ENCODE measurements around the gene ARFGEF2. TPM values are rescaled to one million over a fixed set of nuclear protein-coding genes. Genes with fewer than 3 reads are reported as not detected.
"Not testable (repeated sequence)": the region's sequence is repeated elsewhere in the genome, so short reads cannot be mapped to it uniquely, and the experiment has no call there.

ARFGEF2 gene
- total and polyA plus RNA-seq, 3 experiments from 2014 or later, result 9.5 to 37.6 (median 36.6) TPM

DNA sequence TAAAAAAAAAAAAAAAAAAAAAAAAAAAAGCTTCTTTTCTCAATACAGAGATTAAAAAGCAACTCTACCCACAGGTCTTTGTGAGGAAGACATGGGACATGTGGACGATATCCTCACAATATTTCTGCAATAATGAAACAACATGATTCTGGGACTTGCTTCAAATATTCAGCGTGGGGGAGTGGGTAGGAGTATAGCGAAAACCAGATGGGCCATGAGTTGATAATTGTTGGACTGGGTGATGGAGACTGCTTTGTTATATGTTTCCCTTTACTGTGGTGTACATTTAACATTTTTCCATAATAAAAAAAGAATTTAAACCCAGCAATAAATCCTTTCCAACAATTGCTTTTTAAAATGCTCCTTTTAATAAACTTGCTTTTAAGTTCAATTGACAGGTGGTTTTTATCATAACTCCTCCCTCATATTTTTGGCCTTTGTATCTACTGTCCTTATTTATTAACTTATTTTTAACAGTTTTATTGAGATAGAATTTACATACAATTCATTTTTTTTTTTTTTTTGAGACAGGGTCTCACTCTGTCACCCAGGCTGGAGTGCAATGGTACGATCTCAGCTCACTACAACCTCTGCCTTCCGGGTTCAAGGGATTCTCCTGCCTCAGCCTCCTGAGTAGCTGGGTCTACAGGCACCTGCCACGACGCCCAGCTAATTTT is 40.4 kb upstream of the ARFGEF2 start:
- DNase-seq, result no peak
- no peak overlapping the region for H3K4me3 ChIP-seq (ENCODE audit: low read length)
- Mint-ChIP-seq H3K4me1 (no peaks in the 10 kb centered on the region), H3K27me3 (peaks cover 0 to 1% of the 10 kb centered on the region in 2 donors), H3K4me3 (no peak overlapping the region), H3K27ac (no peak overlapping the region), H3K9me3 (no peaks in the 10 kb centered on the region), H3K36me3 (no peaks in the 10 kb centered on the region)
- no peak overlapping the region for H3K27ac ChIP-seq (ENCODE audit: low read depth, low read length)
- H3K36me3 ChIP-seq (ENCODE audit: insufficient read depth, low read length), result no peaks in the 10 kb centered on the region
- POLR2A ChIA-PET, result interaction anchor here (0.6 kb wide), 1 partner anchor 217 kb away, joined by 3 read pairs; no protein-coding TSS in a partner anchor
- H3K4me1 ChIP-seq (ENCODE audit: insufficient read depth, low read length), result no peaks in the 10 kb centered on the region
- CTCF ChIA-PET, result interaction anchor here (2.6 kb wide), 1 partner anchor 224 kb away, joined by 7 read pairs; no protein-coding TSS in a partner anchor
- H3K27me3 ChIP-seq (ENCODE audit: insufficient read depth, low read length, poor library complexity, severe bottlenecking), result no peaks in the 10 kb centered on the region
- H3K9me3 ChIP-seq (ENCODE audit: low read length), result no peaks in the 10 kb centered on the region

- Histone ChIP-seq H3K36me3 (ENCODE audit: insufficient read depth, low read length) (no peaks in the 10 kb centered on the region), H3K4me1 (ENCODE audit: insufficient read depth, low read length) (no peaks in the 10 kb centered on the region), H3K9me3 (ENCODE audit: low read length) (no peaks in the 10 kb centered on the region), H3K4me3 (ENCODE audit: low read length) (no peak overlapping the region), H3K27me3 (ENCODE audit: insufficient read depth, low read length, poor library complexity, severe bottlenecking) (no peaks in the 10 kb centered on the region), H3K27ac (ENCODE audit: low read depth, low read length) (no peak overlapping the region)
- ChIA-PET POLR2A (no interaction called here), CTCF (no interaction called here)
- H3K9me3 Mint-ChIP-seq, result no peaks in the 10 kb centered on the region
- peaks cover 0 to 2% of the 10 kb centered on the region in 2 donors for H3K27me3 Mint-ChIP-seq
- H3K4me1 Mint-ChIP-seq, result no peaks in the 10 kb centered on the region
- H3K27ac Mint-ChIP-seq, result no peak overlapping the region
- peaks cover 0 to 2% (median 0%) of the 10 kb centered on the region in 3 donors for H3K36me3 Mint-ChIP-seq
- no peak overlapping the region for H3K4me3 Mint-ChIP-seq
- no peak for DNase-seq
Measured at GRCh38 chr20:48885237-48885636, 36.3 kb upstream of the ARFGEF2 start.

GRCh38 chr20:48886194-48886593 is 35.3 kb upstream of the ARFGEF2 start:
- Mint-ChIP-seq H3K36me3 (peaks cover 0 to 2% (median 0%) of the 10 kb centered on the region in 3 donors), H3K27me3 (peaks cover 0 to 2% of the 10 kb centered on the region in 2 donors), H3K27ac (no peak overlapping the region), H3K4me1 (no peaks in the 10 kb centered on the region), H3K9me3 (no peaks in the 10 kb centered on the region), H3K4me3 (no peak overlapping the region)
- no peaks in the 10 kb centered on the region for H3K36me3 ChIP-seq (ENCODE audit: insufficient read depth, low read length)
- no peak overlapping the region for H3K27ac ChIP-seq (ENCODE audit: low read depth, low read length)
- no peaks in the 10 kb centered on the region for H3K27me3 ChIP-seq (ENCODE audit: insufficient read depth, low read length, poor library complexity, severe bottlenecking)
- H3K9me3 ChIP-seq (ENCODE audit: low read length), result no peaks in the 10 kb centered on the region
- no peak for DNase-seq
- H3K4me3 ChIP-seq (ENCODE audit: low read length), result no peak overlapping the region
- no peaks in the 10 kb centered on the region for H3K4me1 ChIP-seq (ENCODE audit: insufficient read depth, low read length)
- ChIA-PET POLR2A (no interaction called here), CTCF (no interaction called here)

- ChIA-PET POLR2A (interaction anchor here (0.6 kb wide), 1 partner anchor 156 kb away, joined by 3 read pairs; no protein-coding TSS in a partner anchor), CTCF (no interaction called here)
- peaks cover 0 to 1% (median 0%) of the 10 kb centered on the region in 3 donors for H3K4me1 Mint-ChIP-seq
- Histone ChIP-seq H3K36me3 (ENCODE audit: insufficient read depth, low read length) (no peaks in the 10 kb centered on the region), H3K4me1 (ENCODE audit: insufficient read depth, low read length) (no peaks in the 10 kb centered on the region), H3K27ac (ENCODE audit: low read depth, low read length) (no peak overlapping the region), H3K9me3 (ENCODE audit: low read length) (no peaks in the 10 kb centered on the region), H3K4me3 (ENCODE audit: low read length) (no peak overlapping the region), H3K27me3 (ENCODE audit: insufficient read depth, low read length, poor library complexity, severe bottlenecking) (no peaks in the 10 kb centered on the region)
- no peaks in the 10 kb centered on the region for H3K9me3 Mint-ChIP-seq
- peaks cover 0 to 2% (median 0%) of the 10 kb centered on the region in 3 donors for H3K36me3 Mint-ChIP-seq
- H3K27ac Mint-ChIP-seq, result no peak overlapping the region
- H3K4me3 Mint-ChIP-seq, result no peak overlapping the region
- no peak for DNase-seq
- H3K27me3 Mint-ChIP-seq, result peaks cover 0 to 2% of the 10 kb centered on the region in 2 donors
Measured at GRCh38 chr20:48886811-48887210, 34.7 kb upstream of the ARFGEF2 start.

GRCh38 chr20:48888517-48888916 is 33.0 kb upstream of the ARFGEF2 start:
- H3K4me3 ChIP-seq (ENCODE audit: low read length); H3K27me3 ChIP-seq (ENCODE audit: insufficient read depth, low read length, poor library complexity, severe bottlenecking); H3K9me3 Mint-ChIP-seq; H3K27ac ChIP-seq (ENCODE audit: low read depth, low read length); CTCF ChIA-PET; DNase-seq; H3K27me3 Mint-ChIP-seq; H3K9me3 ChIP-seq (ENCODE audit: low read length); POLR2A ChIA-PET; H3K4me1 Mint-ChIP-seq; H3K4me3 Mint-ChIP-seq; H3K4me1 ChIP-seq (ENCODE audit: insufficient read depth, low read length); H3K36me3 Mint-ChIP-seq; H3K36me3 ChIP-seq (ENCODE audit: insufficient read depth, low read length); H3K27ac Mint-ChIP-seq: not testable (repeated sequence)

- H3K4me3 ChIP-seq (ENCODE audit: low read length), result no peak overlapping the region
- ChIA-PET CTCF (no interaction called here), POLR2A (no interaction called here)
- peaks cover 0 to 2% of the 10 kb centered on the region in 2 donors for H3K27me3 Mint-ChIP-seq
- H3K27ac Mint-ChIP-seq, result no peak overlapping the region
- no peaks in the 10 kb centered on the region for H3K36me3 ChIP-seq (ENCODE audit: insufficient read depth, low read length)
- H3K4me3 Mint-ChIP-seq, result no peak overlapping the region
- H3K4me1 ChIP-seq (ENCODE audit: insufficient read depth, low read length), result no peaks in the 10 kb centered on the region
- peaks cover 4% of the 10 kb centered on the region for H3K27me3 ChIP-seq (ENCODE audit: insufficient read depth, low read length, poor library complexity, severe bottlenecking)
- H3K9me3 Mint-ChIP-seq, result no peaks in the 10 kb centered on the region
- DNase-seq, result no peak
- H3K27ac ChIP-seq (ENCODE audit: low read depth, low read length), result no peak overlapping the region
- H3K4me1 Mint-ChIP-seq, result peaks cover 0 to 1% (median 0%) of the 10 kb centered on the region in 3 donors
- H3K36me3 Mint-ChIP-seq, result peaks cover 0 to 2% (median 0%) of the 10 kb centered on the region in 3 donors
- no peaks in the 10 kb centered on the region for H3K9me3 ChIP-seq (ENCODE audit: low read length)
Measured at GRCh38 chr20:48889140-48889790, 32.2 kb upstream of the ARFGEF2 start.

GRCh38 chr20:48891235-48892048 is 30.1 kb upstream of the ARFGEF2 start:
- DNase-seq, result no peak
- H3K4me1 Mint-ChIP-seq, result peaks cover 0 to 1% (median 0%) of the 10 kb centered on the region in 3 donors
- H3K27ac Mint-ChIP-seq, result no peak overlapping the region
- H3K9me3 Mint-ChIP-seq, result no peaks in the 10 kb centered on the region
- Histone ChIP-seq H3K4me1 (ENCODE audit: insufficient read depth, low read length) (no peaks in the 10 kb centered on the region), H3K27me3 (ENCODE audit: insufficient read depth, low read length, poor library complexity, severe bottlenecking) (peaks cover 4% of the 10 kb centered on the region), H3K9me3 (ENCODE audit: low read length) (no peaks in the 10 kb centered on the region), H3K27ac (ENCODE audit: low read depth, low read length) (no peak overlapping the region), H3K4me3 (ENCODE audit: low read length) (no peak overlapping the region), H3K36me3 (ENCODE audit: insufficient read depth, low read length) (no peaks in the 10 kb centered on the region)
- no peak overlapping the region for H3K4me3 Mint-ChIP-seq
- ChIA-PET CTCF (interaction anchor here (1.1 kb wide), 1 partner anchor 234 kb away, joined by 5 read pairs; no protein-coding TSS in a partner anchor), POLR2A (no interaction called here)
- H3K27me3 Mint-ChIP-seq, result peaks cover 0 to 1% of the 10 kb centered on the region in 2 donors
- peaks cover 0 to 2% (median 0%) of the 10 kb centered on the region in 3 donors for H3K36me3 Mint-ChIP-seq

DNA sequence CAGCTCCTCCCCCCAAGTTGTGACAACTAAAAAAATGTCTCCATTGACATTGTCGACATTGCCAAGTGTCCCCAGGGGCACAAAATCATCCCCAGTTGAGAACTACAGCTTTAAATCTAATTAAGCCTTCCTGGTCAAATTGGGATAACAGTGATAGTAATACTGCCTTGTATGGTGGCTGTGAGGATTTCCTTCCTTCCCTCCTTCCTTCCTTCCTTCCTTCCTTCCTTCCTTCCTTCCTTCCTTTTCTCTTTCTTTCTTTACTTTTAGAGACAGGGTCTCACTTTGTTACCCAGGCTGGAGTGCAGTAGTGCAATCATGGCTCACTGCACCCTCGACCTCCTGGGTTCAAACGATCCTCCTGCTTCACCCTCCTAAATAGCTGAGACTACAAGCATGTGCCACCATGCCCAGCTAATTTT is 29.5 kb upstream of the ARFGEF2 start:
- no peak overlapping the region for H3K27ac ChIP-seq (ENCODE audit: low read depth, low read length)
- H3K9me3 ChIP-seq (ENCODE audit: low read length), result no peaks in the 10 kb centered on the region
- no peaks in the 10 kb centered on the region for H3K36me3 ChIP-seq (ENCODE audit: insufficient read depth, low read length)
- H3K36me3 Mint-ChIP-seq, result peaks cover 0 to 2% (median 0%) of the 10 kb centered on the region in 3 donors
- ChIA-PET POLR2A (no interaction called here), CTCF (interaction anchor here (1.1 kb wide), 1 partner anchor 235 kb away, joined by 5 read pairs; no protein-coding TSS in a partner anchor)
- no peak overlapping the region for H3K27ac Mint-ChIP-seq
- H3K27me3 ChIP-seq (ENCODE audit: insufficient read depth, low read length, poor library complexity, severe bottlenecking), result peaks cover 4% of the 10 kb centered on the region
- H3K4me1 ChIP-seq (ENCODE audit: insufficient read depth, low read length), result no peaks in the 10 kb centered on the region
- no peak for DNase-seq
- H3K4me3 ChIP-seq (ENCODE audit: low read length), result no peak overlapping the region
- no peak overlapping the region for H3K4me3 Mint-ChIP-seq
- H3K27me3 Mint-ChIP-seq, result peaks cover 0 to 1% of the 10 kb centered on the region in 2 donors
- no peaks in the 10 kb centered on the region for H3K9me3 Mint-ChIP-seq
- H3K4me1 Mint-ChIP-seq, result peaks cover 0 to 1% (median 0%) of the 10 kb centered on the region in 3 donors
